MCF 10A (cell line): Measurements from ENCODE around the gene LIPA. TPM values are rescaled to one million over a fixed set of nuclear protein-coding genes. Genes with fewer than 3 reads are reported as not detected.

Source experiments
- Bru-seq: library from RNA; stranded (reverse); fragments of 400-500 nt; gene quantifications from one replicate; lab custom pipeline; 2021; lab: Mats Ljungman, UMichigan
- BruChase-seq, 2 experiments: library from RNA; stranded (reverse); fragments of 400-500 nt; gene quantifications; one replicate each; lab custom pipeline; 2021; lab: Mats Ljungman, UMichigan
- BruUV-seq: library from RNA; stranded (reverse); fragments of 400-500 nt; replicated peaks from 2 replicates; lab custom pipeline; 2021; lab: Mats Ljungman, UMichigan
- CTCF ChIA-PET: fragments of 300-600 bp; sonication (Branson Sonifier 250); formaldehyde crosslinking; extraction: SDS; loops from one replicate; lab custom pipeline; 2021; ENCODE audit warnings: antibody characterized with exemption, inconsistent platforms; lab: Yijun Ruan, JAX
- POLR2A ChIA-PET: fragments of 300-600, 350-650 bp; sonication (Branson Sonifier 250); formaldehyde crosslinking; extraction: SDS; loops from one replicate; lab custom pipeline; 2020; ENCODE audit warnings: antibody characterized with exemption, inconsistent platforms; lab: Yijun Ruan, JAX
- DNase-seq: peaks from one replicate; pipeline ENCODE4 v3.0.0-alpha.2; 2018; ENCODE audit not compliant: unreplicated experiment
- H3K27ac Mint-ChIP-seq: one replicate; pipeline ENCODE4 v1.8.0; 2022; ENCODE audit warnings: mild to moderate bottlenecking, low read depth, mixed read lengths; ENCODE audit not compliant: unreplicated experiment
- H3K27me3 Mint-ChIP-seq: one replicate; pipeline ENCODE4 v1.8.0; 2022; ENCODE audit warnings: mixed read lengths; ENCODE audit not compliant: insufficient read depth, unreplicated experiment
- H3K36me3 Mint-ChIP-seq: one replicate; pipeline ENCODE4 v1.8.0; 2022; ENCODE audit warnings: mild to moderate bottlenecking, moderate library complexity, mixed read lengths; ENCODE audit not compliant: insufficient read depth, unreplicated experiment
- H3K4me1 Mint-ChIP-seq: one replicate; pipeline ENCODE4 v1.8.0; 2022; ENCODE audit warnings: mixed read lengths; ENCODE audit not compliant: insufficient read depth, unreplicated experiment
- H3K4me3 Mint-ChIP-seq: one replicate; pipeline ENCODE4 v1.8.0; 2022; ENCODE audit warnings: mild to moderate bottlenecking, moderate library complexity, mixed read lengths; ENCODE audit not compliant: unreplicated experiment
- H3K9me3 Mint-ChIP-seq: one replicate; pipeline ENCODE4 v1.8.0; 2022; ENCODE audit warnings: mixed read lengths; ENCODE audit not compliant: unreplicated experiment
- CTCF ChIP-seq: fragments of 200-600 bp; IDR thresholded peaks from one replicate; pipeline ENCODE4 v1.8.0; 2022; ENCODE audit warnings: antibody characterized with exemption, mild to moderate bottlenecking; ENCODE audit not compliant: unreplicated experiment
- intact Hi-C: fragments of 100-400 bp; cut with micrococcal nuclease; formaldehyde crosslinking; loops from 2 replicates; pipeline ENCODE4 v1.14.1; 2022
- long read RNA-seq: library from polyadenylated mRNA; stranded (forward); transcript quantifications from one replicate; pipeline ENCODE4 v2.0.0, GENCODE V29; 2022
- total RNA-seq: library from RNA; stranded (reverse); gene quantifications from 2 replicates; pipeline ENCODE4 v1.2.3, GENCODE V29; 2022

The LIPA gene
- 18.5 and 22.3 TPM in 2 replicates for total RNA-seq
- percentile 36 among the genes with signal in this experiment for Bru-seq, nascent RNA
- BruChase-seq, experiment 1, labeled RNA remaining after a 6-hour chase = percentile 47 among the genes with signal in this experiment
- percentile 45 among the genes with signal in this experiment for BruChase-seq, experiment 2, labeled RNA remaining after a 2-hour chase
- long read RNA-seq, transcript LIPA-202 (10 exons, 2,782 nt) = major isoform, 69 of 77 reads
- long read RNA-seq, partial matches to known transcripts = 0 of 77 reads
- long read RNA-seq, other reads (novel, unspliced or antisense) = 7 of 77 reads

GRCh38 chr10:89251409-89252224 is at the start of gene LIPA:
LIPA (minus strand) TSS chr10:89251775; CDS start chr10:89247648, 4,127 bp downstream.
- BruUV-seq = no TSS peak
- Mint-ChIP-seq H3K9me3 (no peaks in the 10 kb centered on the region), H3K36me3 (no peaks in the 10 kb centered on the region), H3K27ac (peak within 1 kb of the TSS; percentile 52), H3K27me3 (no peaks in the 10 kb centered on the region), H3K4me1 (peaks cover 16% of the 10 kb centered on the region), H3K4me3 (peak within 1 kb of the TSS; percentile 92)
- intact Hi-C loops = no loop called here
- CTCF ChIA-PET = interaction anchor here (0.5 to 1.9 kb wide), 9 partner anchors 30 to 259 kb away, joined by 3 to 11 read pairs (median 3); no protein-coding TSS in a partner anchor
- POLR2A ChIA-PET = interaction anchor here (0.5 to 2.4 kb wide), 24 partner anchors 10 to 449 kb away, joined by 3 to 31 read pairs (median 4); partner anchors contain the start of genes ANKRD22, FAS, IFIT1 and IFIT2
- TF ChIP-seq CTCF = no peak
- peak; percentile 98 for DNase-seq

DNA sequence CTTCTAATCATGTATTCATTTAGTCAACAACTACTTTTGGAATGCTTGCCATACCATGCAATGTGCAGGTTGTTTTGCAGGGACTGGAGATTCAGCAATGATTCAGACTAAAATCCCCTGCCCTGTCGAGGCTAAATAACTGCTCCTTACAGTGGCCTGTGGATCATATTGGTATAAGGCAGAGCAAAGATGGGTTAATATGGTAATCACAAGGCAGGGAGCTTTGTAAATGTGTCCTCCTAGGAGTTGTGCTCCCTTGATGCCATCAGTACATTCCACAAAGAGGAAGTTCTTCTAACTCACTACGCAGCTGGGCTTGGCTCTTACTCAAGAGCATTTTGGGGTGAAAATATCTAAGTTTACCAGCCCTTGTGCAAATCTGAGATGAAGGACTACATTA is 49.7 kb upstream of the LIPA start:
- POLR2A ChIA-PET = interaction anchor here (0.6 to 4.9 kb wide), 18 partner anchors 12 to 284 kb away, joined by 3 to 66 read pairs (median 6); partner anchors contain the start of genes IFIT1, IFIT3, IFIT5 and LIPA
- intact Hi-C loops = no loop called here
- no TSS peak for BruUV-seq
- DNase-seq = peak; percentile 16
- Mint-ChIP-seq H3K4me1 (peaks cover 22% of the 10 kb centered on the region), H3K27ac (peak overlapping the region; percentile 90), H3K27me3 (no peaks in the 10 kb centered on the region), H3K36me3 (peaks cover 4% of the 10 kb centered on the region), H3K9me3 (no peaks in the 10 kb centered on the region), H3K4me3 (peak overlapping the region; percentile 73)
- no peak for TF ChIP-seq CTCF
- CTCF ChIA-PET = interaction anchor here (0.6 to 2.3 kb wide), 4 partner anchors 23 to 309 kb away, joined by 3 to 12 read pairs (median 5); no protein-coding TSS in a partner anchor

DNA sequence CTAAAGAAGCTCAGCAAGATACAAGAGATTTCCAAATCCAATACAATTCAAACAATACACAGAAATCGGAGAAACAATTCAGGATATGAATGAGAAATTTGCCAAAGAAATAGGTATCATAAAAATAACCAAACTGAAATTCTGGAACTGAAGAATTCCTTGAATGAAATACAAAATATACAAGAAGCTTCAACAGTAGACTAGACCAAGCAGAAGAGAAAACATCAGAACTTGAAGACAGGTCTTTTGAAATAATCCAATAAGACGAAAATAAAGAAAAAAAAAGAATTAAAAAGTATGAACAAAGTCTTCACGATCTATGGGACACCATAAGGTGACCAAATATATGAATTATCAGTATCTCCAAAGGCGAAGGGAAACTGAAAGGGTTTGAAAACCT is 47.5 kb upstream of the LIPA start:
- Mint-ChIP-seq H3K4me1 (peaks cover 31% of the 10 kb centered on the region), H3K27me3 (no peaks in the 10 kb centered on the region), H3K9me3 (no peaks in the 10 kb centered on the region), H3K4me3 (no peak overlapping the region), H3K27ac (no peak overlapping the region), H3K36me3 (no peaks in the 10 kb centered on the region)
- no peak for TF ChIP-seq CTCF
- intact Hi-C loops = no loop called here
- POLR2A ChIA-PET = interaction anchor here (1.0 to 4.9 kb wide), 3 partner anchors 22 to 48 kb away, joined by 3 to 66 read pairs (median 4); no protein-coding TSS in a partner anchor
- BruUV-seq = no TSS peak
- CTCF ChIA-PET = interaction anchor here (0.6 to 1.5 kb wide), 5 partner anchors 33 to 631 kb away, joined by 3 to 5 read pairs (median 4); no protein-coding TSS in a partner anchor
- DNase-seq = no peak
